SK-N-SH (cell line): ENCODE measurements around the gene GSK3A. TPM values are rescaled to one million over a fixed set of nuclear protein-coding genes. Genes with fewer than 3 reads are reported as not detected.

ENCODE experiments used
- CTCF ChIA-PET: fragments of 300-600, 350-600 bp; formaldehyde crosslinking; extraction: SDS; loops from one replicate; lab custom pipeline; 2021; lab: Yijun Ruan, JAX
- POLR2A ChIA-PET: fragments of 350-600 bp; sonication (Branson Sonifier 250); formaldehyde crosslinking; extraction: SDS; loops from one replicate; lab custom pipeline; 2020; ENCODE audit warnings: antibody characterized with exemption, inconsistent platforms; lab: Yijun Ruan, JAX
- DNase-seq: peaks from one replicate; pipeline ENCODE4 v3.0.0; 2012
- H2AFZ ChIP-seq: fragments of 200-600 bp; sonication (generic); 2 replicates; pipeline ENCODE4 v1.8.1; 2016; ENCODE audit warnings: antibody characterized with exemption, mild to moderate bottlenecking, low read depth
- H3F3A ChIP-seq: fragments of 200-600 bp; sonication (generic); replicated peaks from 2 replicates; pipeline ENCODE3; 2016; ENCODE audit warnings: antibody characterized with exemption, mild to moderate bottlenecking; ENCODE audit not compliant: insufficient read depth
- H3K27ac ChIP-seq, 2 experiments: fragments of 200-500 bp in 1 of 2; fragments of 200-600 bp in 1 of 2; sonication (Bioruptor generic) in 1 of 2; sonication (generic), shearing (Covaris generic) in 1 of 2; 2 replicates each; pipeline versions ENCODE4 v1.5.1 to v1.6.1; 2014 to 2016; ENCODE audit warnings: low read depth in 2 of 2, inconsistent platforms in 1 of 2, low read length in 1 of 2, mild to moderate bottlenecking in 1 of 2, mixed read lengths in 1 of 2
- H3K27me3 ChIP-seq: fragments of 200-600 bp; sonication (generic), shearing (Covaris generic); 2 replicates; pipeline ENCODE4 v1.6.1; 2016; ENCODE audit warnings: mixed run types; ENCODE audit not compliant: insufficient read depth
- H3K36me3 ChIP-seq, 2 experiments: fragments of 200-500 bp in 1 of 2; fragments of 200-600 bp in 1 of 2; sonication (Bioruptor generic) in 1 of 2; sonication (generic) in 1 of 2; replicated peaks in 1 of 2; 2 replicates each; pipeline versions ENCODE3 to v1.5.1; 2014 to 2016; ENCODE audit warnings: low read length in 1 of 2, mild to moderate bottlenecking in 1 of 2; ENCODE audit not compliant: insufficient read depth in 2 of 2, control insufficient read depth in 1 of 2
- H3K4me1 ChIP-seq, 2 experiments: fragments of 200-500 bp in 1 of 2; fragments of 200-600 bp in 1 of 2; sonication (Bioruptor generic) in 1 of 2; sonication (generic), shearing (Covaris generic) in 1 of 2; 2 replicates each; pipeline versions ENCODE4 v1.5.1 to v1.6.1; 2014 to 2016; ENCODE audit warnings: low read depth in 1 of 2, low read length in 1 of 2, mixed run types in 1 of 2; ENCODE audit not compliant: insufficient read depth in 2 of 2, control insufficient read depth in 1 of 2
- H3K4me2 ChIP-seq: fragments of 200-600 bp; sonication (generic), shearing (Covaris generic); 2 replicates; pipeline ENCODE4 v1.6.1; 2017; ENCODE audit warnings: mixed run types
- H3K4me3 ChIP-seq, 2 experiments: fragments of 200-500 bp in 1 of 2; fragments of 200-600 bp in 1 of 2; sonication (Bioruptor generic) in 1 of 2; sonication (generic), shearing (Covaris generic) in 1 of 2; 2 replicates each; pipeline versions ENCODE4 v1.5.1 to v1.8.1; 2014 to 2016; ENCODE audit warnings: low read depth in 2 of 2, inconsistent platforms in 1 of 2, low read length in 1 of 2, mild to moderate bottlenecking in 1 of 2, mixed read lengths in 1 of 2, moderate library complexity in 1 of 2
- H3K79me2 ChIP-seq: fragments of 200-600 bp; sonication (generic); 2 replicates; pipeline ENCODE4 v1.8.1; 2017; ENCODE audit warnings: mild to moderate bottlenecking; ENCODE audit not compliant: insufficient read depth
- H3K9ac ChIP-seq: fragments of 200-600 bp; sonication (generic); 2 replicates; pipeline ENCODE4 v1.6.1; 2017; ENCODE audit warnings: mixed run types
- H3K9me2 ChIP-seq: fragments of 200-600 bp; sonication (generic); 2 replicates; pipeline ENCODE4 v1.6.1; 2017; ENCODE audit warnings: mixed run types
- H3K9me3 ChIP-seq: fragments of 200-600 bp; sonication (generic); 2 replicates; pipeline ENCODE4 v1.6.1; 2017; ENCODE audit warnings: mixed run types, mild to moderate bottlenecking, moderate library complexity
- H4K20me1 ChIP-seq: fragments of 200-600 bp; sonication (generic); 2 replicates; pipeline ENCODE4 v1.6.1; 2017; ENCODE audit warnings: mild to moderate bottlenecking, mixed run types; ENCODE audit not compliant: insufficient read depth
- CHD2 ChIP-seq: fragments of 150-350 bp; IDR thresholded peaks from 2 replicates; pipeline ENCODE4 v1.6.1; 2018; ENCODE audit warnings: low read length; ENCODE audit not compliant: partially characterized antibody
- CTCF ChIP-seq: fragments of 200-600 bp; sonication (generic); IDR thresholded peaks from 2 replicates; pipeline ENCODE4 v1.6.1; 2017; ENCODE audit warnings: antibody characterized with exemption, mild to moderate bottlenecking, moderate library complexity
- ELF1 ChIP-seq: IDR thresholded peaks from 2 replicates; pipeline ENCODE4 v1.4.0; 2012
- EZH2phosphoT487 ChIP-seq: fragments of 200-600 bp; sonication (generic); IDR thresholded peaks from 2 replicates; pipeline ENCODE4 v1.6.1; 2017; ENCODE audit warnings: low read depth, mixed run types, mild to moderate bottlenecking, antibody characterized with exemption, moderate library complexity, borderline replicate concordance
- GATA2 ChIP-seq: sonication (generic); formaldehyde crosslinking; IDR thresholded peaks from 2 replicates; pipeline ENCODE4 v1.5.0; 2020; ENCODE audit warnings: mild to moderate bottlenecking, missing genetic modification reagents
- IRF3 ChIP-seq: fragments of 150-350 bp; IDR thresholded peaks from 2 replicates; pipeline ENCODE4 v1.6.1; 2016; ENCODE audit warnings: mild to moderate bottlenecking, low read depth, low read length
- JUND ChIP-seq: IDR thresholded peaks from 2 replicates; pipeline ENCODE4 v1.4.0; 2012
- MAX ChIP-seq: IDR thresholded peaks from 2 replicates; pipeline ENCODE4 v1.4.0; 2012; ENCODE audit warnings: low read depth
- MXI1 ChIP-seq: IDR thresholded peaks from 2 replicates; pipeline ENCODE4 v1.6.1; 2012; ENCODE audit warnings: mild to moderate bottlenecking, low read depth, low read length, improper control_type of control experiment
- NFIC ChIP-seq: IDR thresholded peaks from 2 replicates; pipeline ENCODE4 v1.4.0; 2012; ENCODE audit warnings: borderline replicate concordance
- NRF1 ChIP-seq: IDR thresholded peaks from 2 replicates; pipeline ENCODE4 v1.6.1; 2012; ENCODE audit warnings: low read depth, mild to moderate bottlenecking, low read length
- POLR2AphosphoS5 ChIP-seq: IDR thresholded peaks from 2 replicates; pipeline ENCODE4 v1.6.1; 2012; ENCODE audit warnings: low read depth, low read length
- RAD21 ChIP-seq: IDR thresholded peaks from 2 replicates; pipeline ENCODE4 v1.6.1; 2012; ENCODE audit warnings: mild to moderate bottlenecking, low read length
- RCOR1 ChIP-seq: fragments of 150-350 bp; IDR thresholded peaks from 2 replicates; pipeline ENCODE4 v1.6.1; 2017; ENCODE audit warnings: antibody characterized with exemption, low read length
- REST ChIP-seq: IDR thresholded peaks from 2 replicates; pipeline ENCODE4 v1.6.1; 2012; ENCODE audit warnings: mild to moderate bottlenecking, low read depth, low read length, moderate library complexity
- YY1 ChIP-seq: IDR thresholded peaks from 2 replicates; pipeline ENCODE4 v1.4.0; 2012; ENCODE audit warnings: low read depth, mild to moderate bottlenecking
- ZBTB33 ChIP-seq: IDR thresholded peaks from 2 replicates; pipeline ENCODE4 v1.4.0; 2012; ENCODE audit warnings: low read depth, borderline replicate concordance
- WGBS: methylation state at CpG from one replicate; pipeline ENCODE4 v1.1.6; 2017; ENCODE audit warnings: low lambda C conversion rate; 5-methylcytosine and 5-hydroxymethylcytosine counted together
- polyA plus RNA-seq, 3 experiments: library from polyadenylated mRNA; depleted of rRNA; stranded (reverse); fragments of >200 nt; gene quantifications; 2 replicates each; pipeline ENCODE4 v1.2.3, GENCODE V29; 2012

The GSK3A gene
- polyA plus RNA-seq, 1 of the 3 experiments (the other 2 are of a cell fraction), result 42.1 TPM

GRCh38 chr19:42275517-42275916 lies 33.1 kb upstream of the GSK3A start (continued):
- TF ChIP-seq ZBTB33 (no peak), MXI1 (no peak)

- H3K4me1 ChIP-seq, result peaks cover 40 to 67% of the 10 kb centered on the region in 2 experiments; a peak in 3 of 4 replicates
- H4K20me1 ChIP-seq, result no peaks in the 10 kb centered on the region
- CTCF ChIA-PET, result interaction anchor here (1.1 to 1.5 kb wide), 2 partner anchors 21 to 36 kb away, joined by 4 read pairs; no protein-coding TSS in a partner anchor
Observed at GRCh38 chr19:42275103-42275502, 32.7 kb upstream of the GSK3A start.

GRCh38 chr19:42274065-42274682 lies 31.8 kb upstream of the GSK3A start:
- no peak overlapping the region for H3K9ac ChIP-seq
- no peak overlapping the region; a peak in 1 of 4 replicates for H3K27ac ChIP-seq
- peaks cover 27% of the 10 kb centered on the region for H3F3A ChIP-seq
- WGBS, result 98% methylated on average over 16 of the region's 22 CpGs
- no peaks in the 10 kb centered on the region for H3K9me3 ChIP-seq
- H3K4me2 ChIP-seq, result peak overlapping the region; percentile 55
- no peaks in the 10 kb centered on the region for H3K9me2 ChIP-seq
- H3K4me1 ChIP-seq, result peaks cover 39 to 68% of the 10 kb centered on the region in 2 experiments; a peak in 3 of 4 replicates
- CTCF ChIA-PET, result interaction anchor here (1.2 to 1.5 kb wide), 2 partner anchors 9 to 21 kb away, joined by 4 read pairs; no protein-coding TSS in a partner anchor
- POLR2A ChIA-PET, result no interaction called here
- peaks cover 13 to 39% of the 10 kb centered on the region in 2 experiments for H3K36me3 ChIP-seq
- no peak for TF ChIP-seq IRF3
- no peak for TF ChIP-seq REST
- no peak for TF ChIP-seq JUND
- no peak for TF ChIP-seq MAX
- TF ChIP-seq ELF1, result no peak
- TF ChIP-seq RCOR1, result no peak
- TF ChIP-seq EZH2phosphoT487, result no peak
- no peak for TF ChIP-seq YY1
- no peak for TF ChIP-seq CTCF
- TF ChIP-seq NRF1, result no peak
- no peak for TF ChIP-seq RAD21
- TF ChIP-seq GATA2 (CRISPR knock-in tag), result no peak
- TF ChIP-seq CHD2, result no peak
- no peak overlapping the region for H2AFZ ChIP-seq
- H3K27me3 ChIP-seq, result no peaks in the 10 kb centered on the region
- H3K4me3 ChIP-seq, result no peak overlapping the region
- H3K79me2 ChIP-seq, result peaks cover 97% of the 10 kb centered on the region
- no peak for DNase-seq
- H4K20me1 ChIP-seq, result no peaks in the 10 kb centered on the region

More at GRCh38 chr19:42275103-42275502, 32.7 kb upstream of the GSK3A start:
- peak overlapping the region in 1 of 2 experiments; percentile 1; a peak in 1 of 4 replicates for H3K27ac ChIP-seq
- peaks cover 13 to 39% of the 10 kb centered on the region in 2 experiments for H3K36me3 ChIP-seq
- peaks cover 93% of the 10 kb centered on the region for H3K79me2 ChIP-seq
- H3K4me3 ChIP-seq, result no peak overlapping the region
- POLR2A ChIA-PET, result no interaction called here
- no peak for DNase-seq
- no peaks in the 10 kb centered on the region for H3K9me2 ChIP-seq
- no peak for TF ChIP-seq NFIC
- TF ChIP-seq POLR2AphosphoS5, result no peak
- H3K27me3 ChIP-seq, result no peaks in the 10 kb centered on the region
- H3K4me2 ChIP-seq, result peak overlapping the region; percentile 55
- WGBS, result 87% methylated on average over 7 of the region's 7 CpGs
- H3F3A ChIP-seq, result peaks cover 32% of the 10 kb centered on the region
- H3K9me3 ChIP-seq, result no peaks in the 10 kb centered on the region
- H3K9ac ChIP-seq, result no peak overlapping the region
- no peak overlapping the region for H2AFZ ChIP-seq
